Neural progenitor cell (in vitro differentiated cells): ENCODE results near the gene RNF167. TPM values are rescaled to one million over a fixed set of nuclear protein-coding genes. Genes with fewer than 3 reads are reported as not detected.

ENCODE experiments used
- DNase-seq: peaks from one replicate; pipeline ENCODE4 v3.0.0-alpha.2; 2016; ENCODE audit warnings: low spot score
- H2AFZ ChIP-seq: fragments of 200-600 bp; sonication (generic); replicated peaks from 2 replicates; pipeline ENCODE4 v1.6.1; 2016; ENCODE audit warnings: antibody characterized with exemption
- H3F3A ChIP-seq: fragments of 200-600 bp; sonication (generic); 2 replicates; pipeline ENCODE4 v1.6.1; 2016; ENCODE audit warnings: antibody characterized with exemption, low read depth
- H3K27ac ChIP-seq: fragments of 200-600 bp; sonication (generic); 2 replicates; pipeline ENCODE4 v1.5.1; 2016; ENCODE audit warnings: mild to moderate bottlenecking
- H3K27me3 ChIP-seq: fragments of 200-600 bp; sonication (generic); 2 replicates; pipeline ENCODE4 v1.6.1; 2016; ENCODE audit warnings: mild to moderate bottlenecking, moderate library complexity
- H3K36me3 ChIP-seq: fragments of 200-600 bp; sonication (generic); 2 replicates; pipeline ENCODE4 v1.5.1; 2016
- H3K4me1 ChIP-seq: fragments of 200-600 bp; sonication (generic); 2 replicates; pipeline ENCODE4 v1.6.1; 2016; ENCODE audit warnings: mixed run types
- H3K4me2 ChIP-seq: fragments of 200-600 bp; sonication (generic); 2 replicates; pipeline ENCODE4 v1.6.1; 2016
- H3K4me3 ChIP-seq: fragments of 200-600 bp; sonication (generic); 2 replicates; pipeline ENCODE4 v1.5.1; 2016
- H3K79me2 ChIP-seq: fragments of 200-600 bp; sonication (generic); 2 replicates; pipeline ENCODE4 v1.6.1; 2016; ENCODE audit warnings: low read depth
- H3K9ac ChIP-seq: fragments of 200-600 bp; sonication (generic); 2 replicates; pipeline ENCODE4 v1.6.1; 2016
- H3K9me3 ChIP-seq: fragments of 200-600 bp; sonication (generic); 2 replicates; pipeline ENCODE4 v1.5.1; 2016; ENCODE audit warnings: low read depth
- H4K20me1 ChIP-seq: fragments of 200-600 bp; sonication (generic); 2 replicates; pipeline ENCODE4 v1.6.1; 2016; ENCODE audit warnings: low read depth
- H3K27ac Mint-ChIP-seq: 3 replicates; pipeline ENCODE4 v1.8.0; 2021; ENCODE audit warnings: mixed read lengths
- H3K27me3 Mint-ChIP-seq: 2 replicates; pipeline ENCODE4 v1.8.0; 2022; ENCODE audit warnings: low read depth, mild to moderate bottlenecking, inconsistent platforms, moderate library complexity, mixed read lengths; ENCODE audit not compliant: insufficient read depth
- H3K36me3 Mint-ChIP-seq: 3 replicates; pipeline ENCODE4 v1.8.0; 2021; ENCODE audit warnings: mixed read lengths
- H3K4me1 Mint-ChIP-seq: 3 replicates; pipeline ENCODE4 v1.8.0; 2021; ENCODE audit warnings: mixed read lengths
- H3K4me3 Mint-ChIP-seq: 3 replicates; pipeline ENCODE4 v1.8.0; 2021; ENCODE audit warnings: mild to moderate bottlenecking, moderate library complexity, mixed read lengths
- H3K9me3 Mint-ChIP-seq: 3 replicates; pipeline ENCODE4 v1.8.0; 2020; ENCODE audit warnings: mixed read lengths
- EZH2 ChIP-seq: fragments of 200-600 bp; sonication (generic); IDR thresholded peaks from 2 replicates; pipeline ENCODE4 v1.6.1; 2017; ENCODE audit warnings: antibody characterized with exemption, mild to moderate bottlenecking, moderate library complexity
- EZH2phosphoT487 ChIP-seq: fragments of 200-600 bp; sonication (generic); IDR thresholded peaks from 2 replicates; pipeline ENCODE4 v1.6.1; 2017; ENCODE audit warnings: antibody characterized with exemption
- total RNA-seq: library from RNA; depleted of rRNA; stranded (reverse); fragments of >200 nt; gene quantifications from 2 replicates; pipeline ENCODE4 v1.2.3, GENCODE V29; 2015; ENCODE audit warnings: low replicate concordance
- TF ChIP-seq, protein P1 (sequence below): fragments of 200-600 bp; sonication (generic); IDR thresholded peaks from 2 replicates; pipeline ENCODE4 v1.5.1; 2017; ENCODE audit warnings: antibody characterized with exemption, mild to moderate bottlenecking

The RNF167 gene
- total RNA-seq, 1 donor from 2014 or later, result 43.9 TPM

DNA sequence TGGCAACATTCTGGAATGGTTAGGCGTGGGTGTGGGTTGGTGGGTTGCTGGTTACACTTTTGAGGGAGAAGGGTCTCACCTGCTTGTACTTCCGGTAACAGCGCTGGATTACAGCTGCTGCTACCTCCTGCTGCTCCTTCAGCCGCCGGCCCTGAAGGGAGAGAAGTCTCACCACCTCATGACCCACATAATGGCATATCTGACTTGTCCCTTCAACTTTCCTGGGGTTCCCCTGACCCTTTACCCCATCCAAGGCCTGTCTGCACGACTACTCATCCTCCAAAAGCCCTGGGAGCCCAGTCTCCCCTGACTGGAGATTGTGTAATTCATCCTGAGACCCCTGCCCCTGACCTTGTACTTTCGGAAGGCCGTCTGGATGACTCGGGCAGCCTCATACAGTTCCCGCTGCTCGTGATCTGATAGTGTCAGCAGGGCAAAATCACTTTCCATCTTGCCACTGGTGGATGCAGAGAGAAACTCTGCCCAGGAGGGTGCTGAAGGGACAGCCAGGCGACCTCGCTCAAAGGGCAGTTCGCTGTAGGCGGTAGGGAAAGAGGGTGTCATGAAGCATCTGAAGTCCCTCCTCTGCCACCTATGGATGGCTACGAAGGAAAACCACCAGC lies 29.6 kb downstream of the RNF167 start:
- peaks cover 14% of the 10 kb centered on the region for H3K4me1 ChIP-seq
- H3K9me3 ChIP-seq, result no peaks in the 10 kb centered on the region
- H3K4me2 ChIP-seq, result peak overlapping the region; percentile 95
- Mint-ChIP-seq H3K27ac (no peak overlapping the region), H3K36me3 (peaks cover 23% of the 10 kb centered on the region), H3K4me3 (no peak overlapping the region), H3K27me3 (peaks cover 8% of the 10 kb centered on the region), H3K4me1 (peaks cover 34% of the 10 kb centered on the region), H3K9me3 (peaks cover 7% of the 10 kb centered on the region)
- peak overlapping the region; percentile 65 for H3K4me3 ChIP-seq
- no peak overlapping the region for H3K9ac ChIP-seq
- H4K20me1 ChIP-seq, result peaks cover 40% of the 10 kb centered on the region
- peaks cover 31% of the 10 kb centered on the region for H3F3A ChIP-seq
- H3K27ac ChIP-seq, result no peak overlapping the region
- TF ChIP-seq, protein P1, sequence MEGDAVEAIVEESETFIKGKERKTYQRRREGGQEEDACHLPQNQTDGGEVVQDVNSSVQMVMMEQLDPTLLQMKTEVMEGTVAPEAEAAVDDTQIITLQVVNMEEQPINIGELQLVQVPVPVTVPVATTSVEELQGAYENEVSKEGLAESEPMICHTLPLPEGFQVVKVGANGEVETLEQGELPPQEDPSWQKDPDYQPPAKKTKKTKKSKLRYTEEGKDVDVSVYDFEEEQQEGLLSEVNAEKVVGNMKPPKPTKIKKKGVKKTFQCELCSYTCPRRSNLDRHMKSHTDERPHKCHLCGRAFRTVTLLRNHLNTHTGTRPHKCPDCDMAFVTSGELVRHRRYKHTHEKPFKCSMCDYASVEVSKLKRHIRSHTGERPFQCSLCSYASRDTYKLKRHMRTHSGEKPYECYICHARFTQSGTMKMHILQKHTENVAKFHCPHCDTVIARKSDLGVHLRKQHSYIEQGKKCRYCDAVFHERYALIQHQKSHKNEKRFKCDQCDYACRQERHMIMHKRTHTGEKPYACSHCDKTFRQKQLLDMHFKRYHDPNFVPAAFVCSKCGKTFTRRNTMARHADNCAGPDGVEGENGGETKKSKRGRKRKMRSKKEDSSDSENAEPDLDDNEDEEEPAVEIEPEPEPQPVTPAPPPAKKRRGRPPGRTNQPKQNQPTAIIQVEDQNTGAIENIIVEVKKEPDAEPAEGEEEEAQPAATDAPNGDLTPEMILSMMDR, result no peak
- TF ChIP-seq EZH2phosphoT487 (no peak), EZH2 (no peak)
- H3K36me3 ChIP-seq, result no peaks in the 10 kb centered on the region
- peaks cover 12% of the 10 kb centered on the region for H3K27me3 ChIP-seq
- no peak for DNase-seq
- H3K79me2 ChIP-seq, result peaks cover 35% of the 10 kb centered on the region
- no peak overlapping the region for H2AFZ ChIP-seq

DNA sequence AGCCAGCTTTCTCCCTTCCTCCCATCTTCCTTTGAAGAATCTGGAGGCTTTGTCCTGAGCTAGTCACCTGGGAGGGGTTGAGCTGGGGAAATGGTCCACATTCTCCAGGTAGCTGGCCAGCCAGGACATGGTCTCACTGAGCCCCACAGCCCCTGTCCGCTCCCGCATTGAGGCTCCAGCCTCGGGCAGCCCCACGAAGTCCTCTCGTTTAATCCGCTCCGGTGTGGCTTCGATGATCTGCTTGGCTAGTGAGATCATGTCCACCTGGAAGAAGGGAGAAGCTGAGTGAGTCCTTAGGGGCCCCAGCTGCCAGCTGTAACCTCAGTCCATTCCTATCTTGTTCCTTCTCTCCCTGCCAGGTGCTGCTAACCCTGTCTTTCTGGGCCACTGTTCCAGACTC lies 30.2 kb downstream of the RNF167 start:
- Histone ChIP-seq H3K36me3 (no peaks in the 10 kb centered on the region), H3K79me2 (peaks cover 29% of the 10 kb centered on the region), H3F3A (peaks cover 32% of the 10 kb centered on the region), H4K20me1 (peaks cover 40% of the 10 kb centered on the region), H3K9ac (no peak overlapping the region), H3K4me1 (peaks cover 14% of the 10 kb centered on the region), H3K27me3 (peaks cover 18% of the 10 kb centered on the region), H2AFZ (no peak overlapping the region), H3K9me3 (no peaks in the 10 kb centered on the region), H3K4me2 (no peak overlapping the region), H3K27ac (no peak overlapping the region), H3K4me3 (no peak overlapping the region)
- peaks cover 21% of the 10 kb centered on the region for H3K36me3 Mint-ChIP-seq
- H3K27me3 Mint-ChIP-seq, result peaks cover 8% of the 10 kb centered on the region
- peak overlapping the region; percentile 34 for H3K4me3 Mint-ChIP-seq
- no peak overlapping the region for H3K27ac Mint-ChIP-seq
- DNase-seq, result no peak
- peaks cover 5% of the 10 kb centered on the region for H3K9me3 Mint-ChIP-seq
- H3K4me1 Mint-ChIP-seq, result peaks cover 32% of the 10 kb centered on the region
- TF ChIP-seq EZH2, result no peak
- no peak for TF ChIP-seq EZH2phosphoT487
- TF ChIP-seq, protein P1, result no peak

DNA sequence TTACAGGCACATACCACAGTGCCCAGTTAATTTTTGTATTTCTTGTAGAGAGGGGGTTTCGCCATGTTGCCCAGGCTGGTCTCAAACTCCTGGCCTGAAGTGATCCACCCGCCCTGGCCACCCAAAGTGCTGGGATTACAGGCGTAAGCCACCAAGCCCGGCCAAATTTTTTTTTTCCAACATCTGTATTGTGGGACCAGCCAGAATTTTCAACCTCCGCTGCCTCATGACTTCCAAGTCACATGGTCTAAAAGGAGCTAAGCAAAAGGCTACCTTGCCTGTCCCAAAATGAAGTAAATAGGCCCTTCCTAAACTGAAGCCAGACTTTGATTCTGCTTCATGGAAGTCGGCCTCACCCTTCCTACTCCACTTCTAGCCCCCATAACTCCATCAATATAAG lies 31.8 kb downstream of the RNF167 start:
- Mint-ChIP-seq H3K4me3 (no peak overlapping the region), H3K27me3 (peaks cover 4% of the 10 kb centered on the region), H3K27ac (no peak overlapping the region), H3K9me3 (no peaks in the 10 kb centered on the region), H3K36me3 (peaks cover 11% of the 10 kb centered on the region), H3K4me1 (peaks cover 22% of the 10 kb centered on the region)
- Histone ChIP-seq H4K20me1 (peaks cover 40% of the 10 kb centered on the region), H3K4me3 (no peak overlapping the region), H2AFZ (no peak overlapping the region), H3K9ac (no peak overlapping the region), H3K9me3 (no peaks in the 10 kb centered on the region), H3K27ac (no peak overlapping the region), H3K36me3 (no peaks in the 10 kb centered on the region), H3K27me3 (peaks cover 34% of the 10 kb centered on the region), H3K4me2 (no peak overlapping the region), H3K4me1 (peaks cover 8% of the 10 kb centered on the region), H3F3A (peaks cover 25% of the 10 kb centered on the region), H3K79me2 (peaks cover 18% of the 10 kb centered on the region)
- DNase-seq, result no peak
- TF ChIP-seq EZH2, result no peak
- TF ChIP-seq, protein P1, result no peak
- no peak for TF ChIP-seq EZH2phosphoT487
